GM19193 (cell line): ENCODE results near the gene TFPT.

Experiments used
- POLR2A ChIP-seq: IDR thresholded peaks from 4 replicates; pipeline ENCODE4 v1.6.1; 2011; ENCODE audit not compliant: insufficient read depth, insufficient read length; ENCODE audit errors: extremely low read depth

The TFPT gene

GRCh38 chr19:54106716-54107115 is 8.7 kb downstream of the TFPT start:
- TF ChIP-seq POLR2A, result no peak

DNA sequence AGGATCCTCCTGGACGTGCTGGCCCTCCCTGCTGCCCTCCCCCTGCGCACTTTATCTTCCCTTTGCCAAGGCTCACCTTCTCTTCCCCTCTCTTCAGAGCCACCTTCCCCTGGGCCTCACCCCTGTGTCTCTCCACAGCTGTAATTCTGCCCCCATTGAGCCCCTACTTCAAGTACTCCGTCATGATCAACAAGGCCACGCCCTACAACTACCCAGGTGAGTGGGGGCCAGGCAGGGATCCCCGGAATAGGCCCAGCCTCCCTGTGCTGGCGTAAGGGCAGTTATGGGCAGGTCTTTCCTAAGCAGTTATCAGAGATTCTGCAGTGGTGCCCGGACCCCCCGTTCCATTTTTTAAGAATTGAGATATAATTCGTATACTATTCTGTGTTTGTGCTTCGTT is 9.7 kb downstream of the TFPT start:
- TF ChIP-seq POLR2A, result no peak

DNA sequence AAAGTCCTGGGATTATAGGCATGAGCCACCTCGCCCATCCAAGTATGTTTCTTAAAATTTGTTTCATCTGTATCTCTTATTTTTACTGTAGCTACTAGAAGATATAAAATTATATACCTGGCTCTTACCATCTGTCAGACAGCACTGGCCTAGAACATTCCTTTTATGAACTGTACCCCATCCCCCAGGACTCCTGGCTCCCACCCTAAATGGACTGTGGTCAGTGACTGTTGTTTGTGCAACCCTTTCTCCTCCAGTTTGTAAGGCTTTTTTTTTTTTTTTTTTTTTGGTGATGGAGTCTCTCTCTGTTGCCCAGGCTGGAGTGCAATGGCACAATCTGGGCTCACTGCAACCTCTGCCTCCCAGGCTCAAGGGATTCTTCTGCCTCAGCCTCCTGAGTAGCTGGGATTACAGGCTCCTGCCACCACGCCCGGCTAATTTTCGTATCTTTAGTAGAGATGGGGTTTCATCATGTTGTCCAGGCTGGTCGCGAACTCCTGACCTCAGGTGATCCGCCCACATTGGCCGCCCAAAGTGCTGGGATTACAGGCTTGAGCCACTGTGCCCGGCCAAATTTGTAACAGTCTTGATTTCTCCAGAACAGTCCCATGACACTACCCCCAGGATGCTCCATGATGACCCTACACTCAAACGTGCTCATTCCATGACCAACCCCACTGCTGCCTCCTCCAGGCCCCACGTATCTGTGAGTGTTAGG is 10.3 kb downstream of the TFPT start:
- no peak for TF ChIP-seq POLR2A

DNA sequence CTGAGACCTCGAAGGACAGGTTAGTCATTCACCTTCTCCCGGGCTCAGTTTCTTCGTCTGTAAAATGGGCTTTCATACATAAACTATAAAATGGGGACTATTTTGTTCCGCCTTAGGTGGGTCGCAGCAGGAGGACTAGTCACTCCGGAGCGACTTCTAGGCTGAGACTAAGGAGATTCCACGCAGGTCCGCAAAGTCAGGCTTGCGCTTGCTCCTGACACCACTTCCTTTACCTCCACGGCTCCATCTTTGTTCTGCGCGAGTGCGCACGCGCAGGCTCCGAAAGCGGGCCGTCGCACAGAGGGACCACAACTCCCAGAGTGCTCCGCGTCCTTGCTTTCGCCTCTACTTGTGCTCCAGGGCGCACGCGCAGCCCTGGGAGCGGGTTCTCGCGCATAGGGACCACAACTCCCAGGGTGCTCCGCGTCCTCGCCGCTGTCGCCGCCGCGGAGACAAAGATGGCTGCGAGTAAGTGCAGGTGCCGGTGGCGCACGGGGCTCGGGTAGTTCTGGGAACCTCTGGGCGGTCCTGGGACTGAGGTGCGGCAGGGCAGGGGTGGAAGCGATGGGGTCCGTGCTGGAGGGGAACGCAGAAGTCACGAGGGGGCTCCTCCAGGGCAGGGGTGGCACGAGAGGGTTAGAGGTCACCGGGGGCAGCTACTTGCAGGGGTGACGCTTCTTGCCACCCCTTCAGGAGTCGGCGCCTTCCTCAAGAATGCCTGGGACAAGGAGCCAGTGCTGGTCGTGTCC is 12.9 kb downstream of the TFPT start, which contains the start of gene NDUFA3:
Gene NDUFA3 (plus strand): TSS at position 435 of the 749 bp plus-strand sequence. CDS start 24 bp downstream, at position 459.
- peak; percentile 84 for TF ChIP-seq POLR2A

DNA sequence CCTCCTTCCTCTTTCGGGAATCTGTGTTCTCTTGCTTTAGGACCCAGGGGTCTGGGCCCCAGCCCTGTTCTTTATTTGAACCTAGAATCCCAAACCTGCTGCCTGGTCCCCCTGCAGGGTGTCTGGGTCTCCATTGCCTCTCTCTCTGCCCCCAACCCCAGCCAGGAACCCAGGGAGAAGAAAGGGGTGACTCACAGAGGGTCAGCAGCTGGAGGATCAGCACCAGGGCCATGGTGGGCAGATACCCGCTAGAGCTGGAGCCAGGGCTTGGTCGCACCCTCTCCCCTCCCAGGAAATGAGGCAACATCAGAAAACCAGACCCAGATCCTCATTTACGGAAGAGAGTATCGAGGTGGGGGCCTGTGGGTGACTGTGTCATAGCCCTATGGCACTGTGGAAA is 14.9 kb downstream of the TFPT start, which contains the start of gene OSCAR:
Gene OSCAR (minus strand): TSS at position 243 of the 400 bp plus-strand sequence. CDS start 11 bp downstream, at position 232.
- no peak for TF ChIP-seq POLR2A

GRCh38 chr19:54099190-54099902 is 16.1 kb downstream of the TFPT start:
- TF ChIP-seq POLR2A, result no peak

- TF ChIP-seq POLR2A, result no peak
These were observed 18.8 kb downstream of the TFPT start for GRCh38 chr19:54096617-54097106.

DNA sequence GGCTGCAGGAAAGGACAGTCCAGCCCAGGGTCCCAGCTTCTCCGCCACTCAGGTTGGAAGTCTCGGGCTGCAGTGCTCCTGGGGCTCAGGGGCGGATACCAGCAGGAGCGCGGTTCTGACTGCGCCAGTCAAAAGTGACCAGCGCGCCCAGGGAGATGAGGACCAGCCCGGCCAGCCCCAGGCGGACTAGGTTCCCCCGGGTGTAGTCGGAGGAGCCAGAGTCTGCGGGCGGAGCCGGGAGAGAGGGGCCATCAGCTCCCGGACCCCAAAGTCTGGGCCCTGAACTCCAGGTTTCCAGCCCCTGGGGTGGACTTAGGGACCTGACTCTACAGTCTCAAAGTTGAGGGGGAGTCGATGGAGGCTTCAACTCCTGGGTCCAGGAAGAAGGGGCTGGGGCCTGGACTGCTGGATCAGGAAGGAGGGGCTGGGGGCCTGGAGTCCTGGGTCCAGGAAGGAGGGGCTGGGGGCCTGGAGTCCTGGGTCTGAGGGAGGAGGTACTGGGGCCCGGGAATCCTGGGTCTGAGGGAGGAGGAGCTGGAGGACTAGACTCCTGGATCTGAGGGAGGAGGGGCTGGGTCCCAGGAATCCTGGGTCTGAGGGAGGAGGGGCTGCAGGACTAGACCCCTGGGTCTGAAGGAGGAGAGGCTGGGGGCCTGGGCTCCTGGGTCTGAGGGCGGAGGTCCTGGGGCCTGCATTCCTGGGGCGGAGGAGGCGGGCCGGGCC is 20.2 kb downstream of the TFPT start:
- TF ChIP-seq POLR2A, result no peak

GRCh38 chr19:54094426-54095000 is 20.9 kb downstream of the TFPT start:
- TF ChIP-seq POLR2A, result no peak

DNA sequence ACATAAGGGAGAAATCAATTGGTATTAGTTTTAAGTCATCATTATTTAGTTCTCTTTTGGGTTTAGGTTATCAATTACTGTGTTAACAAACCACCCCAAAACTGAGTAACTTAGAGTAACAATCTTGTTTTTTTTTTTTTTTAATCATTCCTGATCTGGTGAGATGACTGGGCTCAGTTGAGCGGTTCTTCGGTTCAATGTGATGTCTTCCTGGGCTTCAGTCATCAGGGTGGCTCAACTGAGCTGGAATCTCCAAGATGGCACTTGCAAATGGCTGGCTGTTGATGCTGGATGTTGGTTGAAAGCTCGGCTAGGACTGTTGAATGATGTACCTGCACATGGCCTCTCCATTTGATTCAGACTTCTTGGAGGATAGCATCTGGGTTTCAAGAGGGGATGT is 31.0 kb downstream of the TFPT start:
- TF ChIP-seq POLR2A, result no peak

GRCh38 chr19:54081032-54081431 is 34.4 kb downstream of the TFPT start, which contains the start of gene TARM1:
TARM1 (minus strand) TSS chr19:54081365; CDS start chr19:54081340, 25 bp downstream.
- no peak for TF ChIP-seq POLR2A

- no peak for TF ChIP-seq POLR2A
These were observed 38.1 kb downstream of the TFPT start for GRCh38 chr19:54077334-54077733.

DNA sequence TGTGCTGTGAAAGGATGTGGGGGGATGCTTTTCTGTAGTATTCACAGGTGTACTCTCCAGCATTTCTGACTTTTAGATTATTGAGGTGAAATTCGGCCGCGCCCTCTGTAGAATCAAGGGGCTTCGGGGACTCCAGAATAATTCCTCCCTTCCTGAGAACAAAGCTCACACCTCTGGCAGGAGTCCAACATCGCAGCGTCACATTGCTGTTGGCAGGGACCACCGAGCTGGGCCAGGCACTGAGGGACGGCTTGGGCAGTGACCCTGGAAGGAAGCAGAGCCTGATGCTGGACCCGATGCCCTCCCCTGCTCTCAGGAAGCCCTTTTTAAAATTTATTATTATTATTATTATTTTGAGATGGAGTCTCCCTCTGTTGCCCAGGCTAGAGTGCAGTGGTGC is 40.6 kb downstream of the TFPT start:
- TF ChIP-seq POLR2A, result no peak

DNA sequence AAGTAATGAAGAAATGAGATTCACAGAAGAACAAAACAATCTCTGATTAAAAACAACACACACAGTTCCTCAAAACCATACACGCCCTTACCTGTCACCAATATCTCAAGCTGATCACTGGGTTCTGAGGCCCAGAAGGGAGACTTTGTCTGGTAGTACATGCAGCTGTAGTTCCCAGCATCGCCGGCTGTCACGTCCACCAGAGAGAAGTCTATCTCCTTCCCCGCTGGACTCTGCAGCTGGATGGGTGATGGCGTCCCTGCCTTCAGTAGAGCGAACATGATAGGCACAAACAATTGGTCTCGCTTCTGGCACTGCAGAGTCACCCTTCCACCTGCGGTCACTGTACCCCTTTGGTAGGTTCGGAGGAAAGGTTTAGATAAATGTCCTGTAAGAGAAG is 41.6 kb downstream of the TFPT start:
- no peak for TF ChIP-seq POLR2A
